ENCODE data around the gene ITGB8.

The ITGB8 gene

GRCh38 chr7:20417260-20417659 is 86.6 kb downstream of the ITGB8 start:
- Histone ChIP-seq H3K4me3 (ENCODE audit: severe bottlenecking) (no peak overlapping the region), H3K9me3 (ENCODE audit: severe bottlenecking) (no peaks in the 10 kb centered on the region)

GRCh38 chr7:20417675-20418382 is 87.1 kb downstream of the ITGB8 start:
- ATAC-seq (ENCODE audit: low read depth) (no peak), DNase-seq (ENCODE audit: low spot score) (no peak)
- H3K4me1 ChIP-seq (ENCODE audit: insufficient read depth, poor library complexity, severe bottlenecking): no peaks in the 10 kb centered on the region
- no peak for TF ChIP-seq CTCF (IDR thresholded peaks at IDR 0.05; ENCODE audit: poor library complexity, severe bottlenecking)
- H3K27me3 ChIP-seq (ENCODE audit: insufficient read depth, poor library complexity, severe bottlenecking): no peaks in the 10 kb centered on the region
- no peaks in the 10 kb centered on the region; the same call in 1 of the 2 replicates for H3K36me3 ChIP-seq (ENCODE audit: low read depth)
- H3K9me3 ChIP-seq (ENCODE audit: severe bottlenecking): no peaks in the 10 kb centered on the region
- H3K27ac ChIP-seq (ENCODE audit: poor library complexity, severe bottlenecking): no peak overlapping the region
- H3K4me3 ChIP-seq (ENCODE audit: severe bottlenecking): no peak overlapping the region

More at GRCh38 chr7:20417260-20417659, 86.6 kb downstream of the ITGB8 start:
- Histone ChIP-seq H3K4me1 (ENCODE audit: insufficient read depth, poor library complexity, severe bottlenecking) (no peaks in the 10 kb centered on the region), H3K27me3 (ENCODE audit: insufficient read depth, poor library complexity, severe bottlenecking) (no peaks in the 10 kb centered on the region), H3K36me3 (ENCODE audit: low read depth) (no peaks in the 10 kb centered on the region; the same call in 1 of the 2 replicates), H3K27ac (ENCODE audit: poor library complexity, severe bottlenecking) (no peak overlapping the region)
- DNase-seq (ENCODE audit: low spot score) (no peak), ATAC-seq (ENCODE audit: low read depth) (no peak)
- no peak for TF ChIP-seq CTCF (IDR thresholded peaks at IDR 0.05; ENCODE audit: poor library complexity, severe bottlenecking)

- Histone ChIP-seq H3K27ac (ENCODE audit: poor library complexity, severe bottlenecking) (no peak overlapping the region), H3K27me3 (ENCODE audit: insufficient read depth, poor library complexity, severe bottlenecking) (no peaks in the 10 kb centered on the region), H3K4me3 (ENCODE audit: severe bottlenecking) (no peak overlapping the region), H3K36me3 (ENCODE audit: low read depth) (no peaks in the 10 kb centered on the region), H3K4me1 (ENCODE audit: insufficient read depth, poor library complexity, severe bottlenecking) (no peaks in the 10 kb centered on the region), H3K9me3 (ENCODE audit: severe bottlenecking) (no peaks in the 10 kb centered on the region)
- no peak for TF ChIP-seq CTCF (IDR thresholded peaks at IDR 0.05; ENCODE audit: poor library complexity, severe bottlenecking)
- ATAC-seq (ENCODE audit: low read depth) (no peak), DNase-seq (ENCODE audit: low spot score) (no peak)
Measured at GRCh38 chr7:20424500-20424899, 93.8 kb downstream of the ITGB8 start.

- H3K4me1 ChIP-seq (ENCODE audit: insufficient read depth, poor library complexity, severe bottlenecking): no peaks in the 10 kb centered on the region
- no peaks in the 10 kb centered on the region for H3K36me3 ChIP-seq (ENCODE audit: low read depth)
- H3K4me3 ChIP-seq (ENCODE audit: severe bottlenecking): no peak overlapping the region
- H3K27ac ChIP-seq (ENCODE audit: poor library complexity, severe bottlenecking): no peak overlapping the region
- ATAC-seq (ENCODE audit: low read depth): no peak
- TF ChIP-seq CTCF (IDR thresholded peaks at IDR 0.05; ENCODE audit: poor library complexity, severe bottlenecking): no peak
- H3K27me3 ChIP-seq (ENCODE audit: insufficient read depth, poor library complexity, severe bottlenecking): peaks cover 3% of the 10 kb centered on the region
- H3K9me3 ChIP-seq (ENCODE audit: severe bottlenecking): no peaks in the 10 kb centered on the region
- DNase-seq (ENCODE audit: low spot score): no peak
Measured at GRCh38 chr7:20430664-20431063, 100.0 kb downstream of the ITGB8 start.

- no peak for ATAC-seq (ENCODE audit: low read depth)
Measured at GRCh38 chr7:20431146-20431545, 100.4 kb downstream of the ITGB8 start.

More at GRCh38 chr7:20431146-20431545, 100.4 kb downstream of the ITGB8 start:
- Histone ChIP-seq H3K4me1 (ENCODE audit: insufficient read depth, poor library complexity, severe bottlenecking) (no peaks in the 10 kb centered on the region), H3K9me3 (ENCODE audit: severe bottlenecking) (no peaks in the 10 kb centered on the region), H3K27me3 (ENCODE audit: insufficient read depth, poor library complexity, severe bottlenecking) (peaks cover 3% of the 10 kb centered on the region), H3K27ac (ENCODE audit: poor library complexity, severe bottlenecking) (no peak overlapping the region), H3K36me3 (ENCODE audit: low read depth) (no peaks in the 10 kb centered on the region), H3K4me3 (ENCODE audit: severe bottlenecking) (no peak overlapping the region)
- DNase-seq (ENCODE audit: low spot score): no peak
- TF ChIP-seq CTCF (IDR thresholded peaks at IDR 0.05; ENCODE audit: poor library complexity, severe bottlenecking): no peak

All from RWPE2 (cell line).